Caco-2 (cell line): ENCODE results near the gene PSMG3. TPM values are rescaled to one million over a fixed set of nuclear protein-coding genes. Genes with fewer than 3 reads are reported as not detected.

ENCODE experiments used
- BruUV-seq: library from RNA; stranded (reverse); fragments of 400-500 nt; replicated peaks from 2 replicates; lab custom pipeline; 2021; lab: Mats Ljungman, UMichigan
- CTCF ChIA-PET: fragments of 300-600 bp; sonication (Branson Sonifier 250); formaldehyde crosslinking; loops from one replicate; lab custom pipeline; 2022; ENCODE audit warnings: antibody characterized with exemption; lab: Charles Lee
- POLR2A ChIA-PET: fragments of 300-600 bp; sonication (Branson Sonifier 250); formaldehyde crosslinking; loops from one replicate; lab custom pipeline; 2022; ENCODE audit warnings: antibody characterized with exemption; lab: Charles Lee
- DNase-seq, 2 experiments: peaks; one replicate each; pipeline versions ENCODE4 v3.0.0 to v3.0.0-alpha.2; 2020 to 2022
- H3K27me3 ChIP-seq: replicated peaks from 2 replicates; pipeline ENCODE4 v1.6.0; 2011; ENCODE audit warnings: low read length; ENCODE audit not compliant: control insufficient read depth, insufficient read depth
- H3K36me3 ChIP-seq: 2 replicates; pipeline ENCODE4 v1.5.1; 2011; ENCODE audit warnings: low read length; ENCODE audit not compliant: control insufficient read depth, insufficient read depth
- H3K4me1 ChIP-seq: fragments of 250-450 bp; sonication (Bioruptor Pico); 2 replicates; pipeline ENCODE4 v1.5.1; 2020; ENCODE audit warnings: mild to moderate bottlenecking
- H3K4me3 ChIP-seq: 2 replicates; pipeline ENCODE4 v1.5.1; 2011; ENCODE audit warnings: low read depth, mild to moderate bottlenecking, control low read depth, low read length
- H3K9me3 ChIP-seq: fragments of 250-450 bp; sonication (Bioruptor Pico); 2 replicates; pipeline ENCODE4 v1.5.1; 2020; ENCODE audit warnings: mild to moderate bottlenecking, moderate library complexity
- H3K27ac Mint-ChIP-seq: one replicate; pipeline ENCODE4 v1.8.0; 2022; ENCODE audit warnings: mixed read lengths; ENCODE audit not compliant: unreplicated experiment
- H3K27me3 Mint-ChIP-seq: one replicate; pipeline ENCODE4 v1.8.0; 2022; ENCODE audit warnings: mixed read lengths; ENCODE audit not compliant: insufficient read depth, unreplicated experiment
- H3K36me3 Mint-ChIP-seq: one replicate; pipeline ENCODE4 v1.8.0; 2022; ENCODE audit warnings: mild to moderate bottlenecking, mixed read lengths; ENCODE audit not compliant: insufficient read depth, unreplicated experiment
- H3K4me1 Mint-ChIP-seq: one replicate; pipeline ENCODE4 v1.8.0; 2022; ENCODE audit warnings: low read depth, mixed read lengths; ENCODE audit not compliant: unreplicated experiment
- H3K4me3 Mint-ChIP-seq: one replicate; pipeline ENCODE4 v1.8.0; 2022; ENCODE audit warnings: mild to moderate bottlenecking, moderate library complexity, mixed read lengths; ENCODE audit not compliant: unreplicated experiment
- H3K9me3 Mint-ChIP-seq: one replicate; pipeline ENCODE4 v1.8.0; 2022; ENCODE audit warnings: mixed read lengths; ENCODE audit not compliant: unreplicated experiment
- CTCF ChIP-seq, 2 experiments: fragments of 200-600 bp in 1 of 2; IDR thresholded peaks; 1 replicate in 1 of 2; 2 replicates in 1 of 2; pipeline versions ENCODE4 v1.5.1 to v1.8.0; 2011 to 2022; ENCODE audit warnings: antibody characterized with exemption in 1 of 2, control low read depth in 1 of 2, inconsistent platforms in 1 of 2, low read depth in 1 of 2, low read length in 1 of 2, mild to moderate bottlenecking in 1 of 2, moderate library complexity in 1 of 2; ENCODE audit not compliant: insufficient read depth in 1 of 2, severe bottlenecking in 1 of 2, unreplicated experiment in 1 of 2
- intact Hi-C: fragments of 100-400 bp; cut with micrococcal nuclease; formaldehyde crosslinking; loops from one replicate; pipeline ENCODE4 v1.10.0; 2022; ENCODE audit not compliant: unreplicated experiment
- total RNA-seq: library from RNA; stranded (reverse); gene quantifications from 2 replicates; pipeline ENCODE4 v1.2.3, GENCODE V29; 2022

PSMG3 gene
- total RNA-seq, 1 experiment from 2014 or later: 35.1 TPM

GRCh38 chr7:1529383-1530116 lies 40.3 kb downstream of the PSMG3 start:
- Histone ChIP-seq H3K36me3 (no peaks in the 10 kb centered on the region), H3K4me3 (peak overlapping the region; percentile 71; the same call in 1 of the 2 replicates), H3K4me1 (peaks cover 30% of the 10 kb centered on the region), H3K9me3 (no peaks in the 10 kb centered on the region), H3K27me3 (no peaks in the 10 kb centered on the region)
- POLR2A ChIA-PET: no interaction called here
- H3K27ac Mint-ChIP-seq: peak overlapping the region; percentile 67
- DNase-seq: no peak
- no peaks in the 10 kb centered on the region for H3K27me3 Mint-ChIP-seq
- TF ChIP-seq CTCF (IDR thresholded peaks at IDR 0.05; ENCODE audit: insufficient read depth in 1 of 2, low read depth in 1 of 2, low read length in 1 of 2, severe bottlenecking in 1 of 2, unreplicated experiment in 1 of 2): no peak
- no peaks in the 10 kb centered on the region for H3K9me3 Mint-ChIP-seq
- CTCF ChIA-PET: no interaction called here
- no TSS peak for BruUV-seq
- H3K4me1 Mint-ChIP-seq: peaks cover 11% of the 10 kb centered on the region
- peak overlapping the region; percentile 65 for H3K4me3 Mint-ChIP-seq
- intact Hi-C loops: no loop called here
- H3K36me3 Mint-ChIP-seq: peaks cover 23% of the 10 kb centered on the region

- no peaks in the 10 kb centered on the region for H3K27me3 ChIP-seq
- Mint-ChIP-seq H3K9me3 (no peaks in the 10 kb centered on the region), H3K36me3 (peaks cover under 1% of the 10 kb centered on the region), H3K4me3 (no peak overlapping the region), H3K27ac (no peak overlapping the region), H3K27me3 (no peaks in the 10 kb centered on the region), H3K4me1 (no peaks in the 10 kb centered on the region)
- no peaks in the 10 kb centered on the region for H3K36me3 ChIP-seq
- ChIA-PET CTCF (no interaction called here), POLR2A (interaction anchor here (1.1 kb wide), 1 partner anchor 11 kb away, joined by 4 read pairs; no protein-coding TSS in a partner anchor)
- no TSS peak for BruUV-seq
- no peak for DNase-seq
- peaks cover 11% of the 10 kb centered on the region for H3K4me1 ChIP-seq
- H3K9me3 ChIP-seq: no peaks in the 10 kb centered on the region
- TF ChIP-seq CTCF (IDR thresholded peaks at IDR 0.05; ENCODE audit: insufficient read depth in 1 of 2, low read depth in 1 of 2, low read length in 1 of 2, severe bottlenecking in 1 of 2, unreplicated experiment in 1 of 2): no peak
- intact Hi-C loops: no loop called here
- no peak overlapping the region for H3K4me3 ChIP-seq
Measured at GRCh38 chr7:1526271-1526754, 43.5 kb downstream of the PSMG3 start.

- CTCF ChIA-PET: no interaction called here
- no peak overlapping the region for H3K27ac Mint-ChIP-seq
- Histone ChIP-seq H3K36me3 (no peaks in the 10 kb centered on the region), H3K4me3 (no peak overlapping the region), H3K27me3 (no peaks in the 10 kb centered on the region), H3K9me3 (no peaks in the 10 kb centered on the region), H3K4me1 (peaks cover 13% of the 10 kb centered on the region)
- BruUV-seq: no TSS peak
- H3K9me3 Mint-ChIP-seq: no peaks in the 10 kb centered on the region
- peaks cover 4% of the 10 kb centered on the region for H3K4me1 Mint-ChIP-seq
- no peak for TF ChIP-seq CTCF (IDR thresholded peaks at IDR 0.05; ENCODE audit: insufficient read depth in 1 of 2, low read depth in 1 of 2, low read length in 1 of 2, severe bottlenecking in 1 of 2, unreplicated experiment in 1 of 2)
- H3K27me3 Mint-ChIP-seq: no peaks in the 10 kb centered on the region
- peaks cover 4% of the 10 kb centered on the region for H3K36me3 Mint-ChIP-seq
- DNase-seq: no peak
- POLR2A ChIA-PET: no interaction called here
- no peak overlapping the region for H3K4me3 Mint-ChIP-seq
- intact Hi-C loops: no loop called here
Measured at GRCh38 chr7:1525409-1525808, 44.4 kb downstream of the PSMG3 start.
